NCI-H1694 (cell line): ENCODE results near the gene CD320.
A peak's percentile ranks its signal among the peaks of the same experiment; 100 is the strongest.
"Not testable (repeated sequence)": the region's sequence is repeated elsewhere in the genome, so short reads cannot be mapped to it uniquely, and the experiment has no call there.

Experiments
- DNase-seq: peaks from one replicate; lab custom pipeline; 2025; lab: John Stamatoyannopoulos, UW

CD320 gene

DNA sequence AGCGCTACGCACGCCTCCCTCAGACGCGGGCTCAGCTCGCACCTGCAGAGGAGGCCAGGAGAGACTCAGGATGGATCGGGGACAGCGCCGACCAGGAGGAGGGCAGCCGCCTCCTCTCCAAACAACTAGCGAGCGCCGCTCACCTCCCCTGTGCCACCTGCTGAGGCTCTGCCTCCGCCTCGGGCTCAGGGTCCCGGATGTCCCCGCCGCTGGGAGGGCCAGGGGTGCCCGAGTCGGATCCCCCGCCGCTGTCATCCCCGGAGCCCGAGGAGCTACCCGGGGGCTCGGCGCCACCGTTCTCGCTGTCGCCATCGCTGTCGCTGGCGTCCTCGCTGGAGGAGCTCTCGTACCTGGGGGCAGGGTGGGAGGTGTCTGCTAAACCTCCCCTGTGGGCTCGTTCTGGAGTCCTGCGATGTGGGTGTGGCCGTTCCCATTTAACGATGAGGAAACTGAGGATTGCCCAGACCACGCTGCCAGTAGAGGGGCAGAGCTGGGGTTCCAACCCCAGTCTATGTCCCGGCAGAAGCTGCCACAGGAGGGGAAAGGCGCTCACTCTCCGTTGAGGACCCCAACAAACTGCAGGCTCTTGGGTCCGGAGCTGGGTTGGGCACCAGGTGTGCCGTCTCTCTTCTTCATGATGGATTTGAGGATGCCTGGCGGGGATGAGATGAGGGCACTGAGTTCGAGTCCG is 25.8 kb upstream of the CD320 start:
- DNase-seq: no peak

DNA sequence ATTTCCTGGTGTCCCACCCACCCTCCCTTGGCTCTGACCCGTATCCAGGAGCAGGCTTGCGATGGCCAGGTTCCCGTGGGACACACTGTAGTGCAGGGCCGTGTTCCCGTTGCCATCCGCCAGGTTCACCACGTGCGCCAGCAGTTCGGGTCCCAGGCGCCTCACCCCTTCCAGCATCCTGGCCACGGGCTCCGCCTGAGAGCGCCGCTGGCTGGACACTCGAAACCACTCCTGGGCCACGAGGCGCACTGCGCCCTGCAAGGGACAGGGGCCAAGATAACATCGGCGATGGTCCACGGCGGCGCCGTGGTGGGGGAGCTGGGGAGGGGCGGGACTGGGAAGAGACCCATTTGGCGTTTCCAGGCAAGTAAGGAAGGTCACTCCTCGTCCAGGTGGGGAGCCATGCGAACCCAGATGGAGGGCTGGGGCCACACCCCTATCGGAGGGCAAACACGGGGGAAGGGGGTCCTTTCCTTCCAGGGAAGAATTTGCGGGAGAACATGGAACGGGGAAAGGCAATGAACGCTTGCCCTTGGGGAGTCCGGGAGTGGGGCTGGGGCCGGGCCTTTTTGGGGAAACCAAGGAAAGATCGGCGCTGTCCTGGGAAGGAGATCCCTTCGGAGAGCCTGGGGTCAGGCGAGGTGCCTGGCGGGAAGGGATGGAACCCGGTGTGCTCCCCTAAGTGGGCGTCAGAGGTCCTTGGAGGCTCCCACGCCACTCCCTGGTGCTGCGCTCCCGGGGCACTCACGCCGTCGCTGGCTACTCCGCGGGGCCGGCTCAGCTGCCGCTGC is 25.0 kb upstream of the CD320 start:
- DNase-seq: no peak

DNA sequence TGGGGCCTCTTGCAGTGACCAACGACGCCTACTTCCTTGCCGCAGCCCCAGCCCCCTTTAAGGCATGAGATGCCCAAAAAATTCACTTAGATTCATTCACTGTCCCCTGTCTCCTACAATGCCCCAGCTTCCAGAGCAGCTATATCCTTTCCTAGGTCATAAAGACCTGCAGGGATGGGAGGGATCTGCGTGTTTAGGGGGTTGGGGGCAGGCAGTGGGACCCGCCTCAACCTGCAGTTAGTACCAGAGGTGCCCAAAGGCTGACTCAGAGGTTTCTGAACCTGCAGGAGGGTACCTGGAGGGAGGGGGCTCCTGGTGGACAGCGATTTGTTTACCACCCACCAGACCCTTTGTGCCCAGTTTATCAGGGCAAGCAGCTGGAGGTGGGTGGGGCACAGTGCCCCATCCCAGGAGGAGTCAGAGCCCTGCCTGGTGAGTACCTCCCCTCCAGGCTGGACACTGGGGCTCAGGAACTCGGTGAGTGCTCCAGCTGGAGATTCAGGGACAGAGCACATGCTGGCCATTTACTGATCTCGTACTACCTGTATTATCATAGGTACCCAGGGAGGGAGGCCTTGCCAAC is 23.2 kb upstream of the CD320 start:
- DNase-seq: no peak

DNA sequence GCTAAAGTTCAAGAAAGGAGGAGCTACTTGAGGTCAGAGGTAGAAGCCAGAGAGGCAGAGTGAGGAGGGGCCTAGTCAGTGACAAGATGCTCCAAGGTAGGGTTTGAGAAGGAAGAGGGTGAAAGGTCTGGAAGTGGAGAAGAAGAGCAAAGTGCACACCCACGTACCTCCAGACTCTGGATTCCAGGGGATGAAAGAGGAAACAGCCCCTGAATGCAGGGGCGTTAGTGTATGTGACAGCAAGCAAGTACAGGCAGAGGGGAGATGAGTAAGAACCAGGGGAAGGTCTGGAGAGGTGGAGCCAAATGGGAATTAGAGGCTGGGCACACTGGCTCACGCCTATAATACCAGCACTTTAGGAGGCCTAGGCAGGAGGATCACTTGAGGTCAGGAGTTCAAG is 21.8 kb upstream of the CD320 start:
- no peak for DNase-seq

DNA sequence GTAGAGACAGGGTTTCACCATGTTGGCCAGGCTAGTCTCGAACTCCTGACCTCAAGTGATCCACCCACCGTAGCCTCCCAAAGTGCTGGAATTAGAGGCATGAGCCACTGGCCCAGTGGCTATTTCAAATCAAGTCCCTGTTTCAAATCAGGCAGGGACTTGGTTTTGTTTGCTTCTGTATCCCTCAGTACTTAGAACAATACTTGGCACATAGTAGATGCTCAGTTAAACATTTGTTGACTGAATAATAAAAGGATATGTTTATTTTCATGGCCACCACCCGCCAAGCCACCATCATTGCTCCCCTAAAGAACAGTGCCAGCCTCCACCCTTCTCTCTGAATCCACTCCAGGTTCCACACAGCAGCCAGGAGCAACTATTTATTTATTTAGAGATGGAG is 17.3 kb upstream of the CD320 start:
- DNase-seq: no peak

DNA sequence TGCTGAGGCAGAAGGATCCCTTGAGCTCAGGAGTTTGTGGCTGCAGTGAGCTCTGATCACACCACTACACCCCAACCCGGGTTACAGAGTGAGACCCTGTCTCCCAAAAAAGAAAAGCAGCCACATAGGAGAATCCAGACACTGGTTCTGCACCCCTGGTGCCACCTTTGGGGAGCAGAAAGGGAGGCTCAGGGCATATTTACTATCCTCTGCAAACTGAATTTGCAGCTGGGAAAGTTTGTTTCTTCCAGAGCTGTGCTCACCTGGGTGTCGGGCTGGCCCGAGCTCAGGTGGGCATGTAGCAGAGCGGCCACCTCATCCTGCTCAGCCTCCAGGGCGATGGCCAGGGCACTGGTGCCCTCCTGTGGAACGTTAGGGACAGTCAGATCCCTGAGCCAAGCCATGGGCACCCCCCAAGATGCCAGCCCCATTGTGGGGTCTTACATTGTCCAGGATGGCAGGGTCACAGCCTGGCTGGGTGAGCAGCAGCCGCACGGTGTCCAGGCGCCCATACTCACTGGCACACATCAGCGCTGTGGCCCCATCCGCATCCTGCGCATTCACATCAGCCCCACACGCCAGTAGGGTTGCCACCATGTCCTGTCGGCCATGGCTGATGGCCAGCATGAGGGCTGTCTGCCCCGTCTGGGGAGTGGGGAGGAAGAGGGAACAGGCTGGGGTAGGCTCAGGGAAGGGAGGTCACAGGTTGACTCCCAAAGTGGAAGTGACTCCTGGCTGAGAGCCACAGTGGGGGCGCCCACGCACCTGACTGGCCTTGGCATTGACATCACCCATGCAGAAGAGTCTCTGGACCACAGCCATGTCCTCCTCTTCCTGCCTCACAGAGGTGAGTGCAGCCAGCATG is 16.3 kb upstream of the CD320 start:
- no peak for DNase-seq

DNA sequence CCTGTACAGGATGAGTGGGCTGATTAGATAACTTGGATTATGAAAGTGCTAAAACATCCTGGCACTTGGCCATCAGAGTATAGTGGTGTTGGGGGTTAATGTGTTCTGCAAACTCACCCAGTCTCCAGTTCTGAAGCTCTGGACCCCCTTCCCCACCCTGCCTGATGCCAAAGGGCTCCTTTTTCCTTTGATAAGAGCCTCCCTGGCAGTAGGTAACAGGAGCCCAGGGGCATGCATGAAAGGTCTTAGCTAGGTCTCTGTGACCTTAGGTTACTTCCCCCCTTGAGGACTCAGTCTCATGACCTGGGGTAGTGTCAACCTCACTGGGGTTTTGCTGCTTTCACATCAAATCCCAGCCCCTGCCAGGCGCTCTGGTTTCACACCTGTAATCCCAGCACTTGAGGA is 15.6 kb upstream of the CD320 start:
- no peak for DNase-seq

DNA sequence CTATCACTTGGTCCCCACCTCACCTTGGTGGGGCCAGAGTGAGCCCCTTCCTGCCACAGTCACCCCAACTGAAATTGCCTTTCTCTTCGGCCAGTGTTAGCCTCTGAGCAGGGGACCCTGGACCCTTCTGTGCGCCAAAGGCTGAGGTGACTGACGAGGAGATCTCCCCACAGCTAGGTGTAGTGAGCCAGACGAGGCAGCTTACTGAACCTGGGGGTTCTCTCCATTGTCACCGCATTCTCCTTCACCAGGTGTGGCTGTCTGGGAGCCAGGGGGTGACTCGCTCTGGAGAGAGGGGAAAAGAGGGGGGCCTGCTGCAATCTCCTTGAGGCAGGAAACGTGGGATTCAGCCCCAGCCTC is 14.5 kb upstream of the CD320 start:
- DNase-seq: no peak

DNA sequence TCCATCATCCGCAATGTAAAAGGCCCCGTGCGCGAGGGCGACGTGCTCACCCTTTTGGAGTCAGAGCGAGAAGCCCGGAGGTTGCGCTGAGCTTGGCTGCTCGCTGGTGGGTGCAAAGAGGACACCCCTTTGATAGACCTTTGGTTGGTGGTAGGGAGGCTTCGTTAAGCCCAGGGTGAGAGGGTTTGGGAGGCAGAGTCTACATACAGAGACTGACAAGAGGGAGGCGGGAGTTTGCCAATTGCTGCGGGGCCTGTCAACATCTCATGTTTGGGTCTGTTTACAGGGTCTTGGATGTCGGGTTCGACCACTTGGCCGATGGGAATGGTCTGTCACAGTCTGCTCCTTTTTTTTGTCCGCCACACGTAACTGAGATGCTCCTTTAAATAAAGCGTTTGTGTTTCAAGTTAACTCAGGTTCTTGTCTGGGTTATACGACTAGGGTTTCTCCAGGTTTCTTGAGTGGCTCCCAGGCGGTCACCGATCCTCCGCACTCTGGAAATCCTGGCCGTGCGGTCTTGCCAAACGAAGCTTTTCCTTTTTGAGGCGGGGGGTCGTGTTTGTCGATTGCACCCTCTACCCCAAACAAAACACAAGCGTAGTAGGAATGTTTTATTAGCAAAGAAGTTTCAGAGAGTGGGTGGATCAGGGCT is 14.0 kb upstream of the CD320 start:
- DNase-seq: no peak

DNA sequence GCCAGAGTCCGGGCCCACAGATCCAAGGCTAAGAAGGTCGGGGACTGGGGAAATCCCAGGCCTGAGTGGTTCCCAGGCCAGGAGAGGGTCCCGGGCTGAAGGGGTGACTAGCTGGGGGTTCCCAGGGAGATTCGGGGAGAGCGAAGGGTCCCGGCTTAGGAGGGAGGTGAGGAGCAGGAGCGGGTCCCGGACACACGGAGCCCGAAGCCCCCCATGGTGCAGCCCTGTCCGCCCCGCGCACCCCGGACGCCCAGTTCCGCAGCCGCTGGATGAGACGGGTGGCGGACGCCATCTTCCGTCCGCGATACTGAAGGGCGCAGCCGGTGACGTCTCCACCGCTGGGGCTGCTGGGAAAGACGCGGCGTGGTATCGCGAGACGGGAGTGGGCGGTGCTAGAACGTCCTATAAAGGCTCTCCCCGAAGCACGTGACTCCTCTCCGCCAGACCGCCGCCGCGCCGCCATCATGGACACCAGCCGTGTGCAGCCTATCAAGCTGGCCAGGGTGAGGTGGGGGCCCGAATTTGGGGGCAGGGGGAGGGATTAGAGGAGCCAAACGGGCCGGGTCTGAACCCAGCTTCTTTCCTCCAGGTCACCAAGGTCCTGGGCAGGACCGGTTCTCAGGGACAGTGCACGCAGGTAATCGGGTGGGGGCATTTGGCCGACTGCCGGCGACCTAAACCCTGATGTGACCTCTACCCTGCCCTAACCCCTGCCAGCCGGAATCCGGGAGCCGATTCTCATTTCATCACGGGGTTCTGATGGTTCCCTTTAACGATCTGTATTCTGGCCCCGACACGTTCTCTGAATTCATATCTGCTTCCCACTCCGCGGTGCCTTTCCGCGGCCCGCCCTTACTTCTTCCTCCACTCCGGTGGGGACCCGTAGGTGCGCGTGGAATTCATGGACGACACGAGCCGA is 13.2 kb upstream of the CD320 start, which contains the start of the genes NDUFA7 and RPS28:
NDUFA7 (minus strand) TSS at position 309 of the 919 bp plus-strand sequence; CDS start at position 292, 17 bp downstream.
RPS28 (plus strand) TSS at position 430 of the 919 bp plus-strand sequence; CDS start at position 465, 35 bp downstream.
- peak; percentile 88 for DNase-seq

DNA sequence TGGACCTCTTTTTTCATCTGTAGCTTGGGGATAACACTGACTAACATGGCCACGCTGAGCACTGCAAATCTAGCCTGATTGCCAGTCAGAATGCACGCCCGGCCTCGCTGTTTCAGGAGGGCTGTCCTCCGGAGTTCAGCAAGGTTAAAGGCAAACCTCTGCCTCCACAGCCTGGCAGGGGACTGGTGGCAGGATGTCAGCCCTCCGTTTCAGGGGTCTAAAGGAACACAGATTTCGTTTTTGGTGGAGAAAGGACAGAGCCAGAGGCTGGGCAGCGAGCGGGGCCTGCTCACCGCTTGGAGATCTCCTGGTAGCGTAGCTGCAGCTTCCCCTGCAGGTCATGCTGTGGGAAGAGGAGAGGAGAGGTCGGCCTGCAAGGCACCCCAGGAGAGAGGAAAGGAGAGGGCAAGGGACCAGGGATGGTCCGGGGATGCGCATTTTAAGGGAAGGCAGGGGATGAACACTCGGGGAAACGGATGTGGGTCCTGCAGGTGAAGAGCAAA is 12.5 kb upstream of the CD320 start:
- no peak for DNase-seq

DNA sequence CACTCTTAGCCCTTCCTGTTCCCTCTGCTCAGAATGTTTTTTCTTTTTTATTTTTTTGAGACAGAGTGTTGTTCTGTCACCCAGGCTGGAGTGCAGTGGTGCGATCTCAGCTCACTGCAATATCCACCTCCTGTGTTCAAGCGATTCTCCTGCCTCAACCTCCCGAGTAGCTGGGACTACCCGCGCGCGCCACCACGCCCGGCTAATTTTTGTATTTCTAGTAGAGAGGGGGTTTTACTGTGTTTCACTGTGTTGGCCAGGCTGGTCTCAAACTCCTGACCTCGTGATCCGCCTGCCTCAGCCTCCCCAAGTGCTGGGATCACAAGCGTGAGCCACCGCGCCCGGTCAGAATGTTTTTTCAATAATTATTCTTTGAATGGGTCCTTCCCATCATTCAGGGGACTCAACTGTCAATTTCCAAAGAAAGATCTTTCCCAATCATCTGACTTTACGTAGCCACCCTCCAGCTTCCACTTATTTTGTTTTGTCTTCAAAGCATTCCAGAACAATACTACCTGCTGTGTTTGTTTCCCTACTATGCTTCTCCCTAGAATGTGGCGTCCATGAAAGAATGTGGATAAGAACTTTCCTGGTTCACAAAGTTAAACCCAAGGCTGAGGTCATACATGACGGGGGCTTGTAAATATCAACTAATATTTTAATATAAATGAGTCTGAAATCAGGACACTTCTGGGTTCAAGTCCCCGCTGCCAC is 11.8 kb upstream of the CD320 start:
- DNase-seq: no peak

DNA sequence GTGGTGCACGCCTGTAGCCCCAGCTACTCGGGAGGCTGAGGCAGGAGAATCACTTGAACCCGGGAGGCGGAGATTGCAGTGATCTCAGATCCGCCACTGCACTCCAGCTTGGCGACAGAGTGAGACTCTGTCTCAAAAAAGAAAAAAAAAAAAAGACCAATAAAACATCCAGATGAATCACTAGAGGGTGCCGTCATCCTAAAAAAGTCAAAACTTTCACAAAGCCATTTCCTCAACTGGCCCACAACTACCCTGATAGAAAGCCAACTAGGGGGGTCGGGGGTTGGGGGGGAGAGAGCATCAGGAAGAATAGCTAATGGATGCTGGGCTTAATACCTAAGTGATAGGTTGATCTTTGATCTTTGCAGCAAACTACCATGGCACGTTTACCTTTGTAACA is 10.7 kb upstream of the CD320 start:
- not testable (repeated sequence) for DNase-seq

DNA sequence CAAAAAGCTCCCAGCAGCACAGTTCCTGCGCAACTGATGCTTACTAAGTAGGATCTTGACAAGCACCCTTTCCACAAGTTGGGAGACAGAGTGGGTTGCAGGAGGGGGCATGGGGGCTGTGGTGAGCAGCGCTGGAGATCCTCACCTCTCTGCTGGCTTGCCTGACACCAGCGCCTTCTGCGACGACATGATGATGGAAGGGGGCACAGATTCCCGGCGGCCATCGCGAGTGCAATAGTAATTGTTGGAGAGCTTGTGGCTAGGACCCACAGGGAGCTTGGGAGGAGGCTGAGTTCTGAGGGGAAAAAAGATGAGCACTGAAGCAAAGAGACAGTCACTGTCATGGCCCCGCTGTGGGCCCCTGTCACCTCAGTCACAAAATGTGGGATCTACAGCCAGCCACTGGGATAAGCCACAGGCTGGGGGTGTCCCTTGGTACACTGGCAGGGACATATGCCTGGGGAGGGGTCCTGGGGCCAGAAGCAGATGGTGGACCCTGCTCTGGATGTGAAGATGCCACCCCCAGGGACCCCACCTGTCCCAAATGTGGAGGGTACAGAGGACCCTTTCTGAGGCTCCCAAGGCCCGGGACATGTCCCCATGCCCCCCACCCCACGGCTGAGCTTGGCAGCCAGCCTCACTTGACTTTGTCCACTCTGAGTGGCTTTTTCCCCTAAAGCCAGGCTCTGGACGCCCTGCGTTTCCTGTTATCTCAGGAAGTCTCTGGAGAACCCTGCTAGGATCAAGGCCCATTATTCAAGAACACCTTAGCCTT is 8.4 kb upstream of the CD320 start:
- no peak for DNase-seq

DNA sequence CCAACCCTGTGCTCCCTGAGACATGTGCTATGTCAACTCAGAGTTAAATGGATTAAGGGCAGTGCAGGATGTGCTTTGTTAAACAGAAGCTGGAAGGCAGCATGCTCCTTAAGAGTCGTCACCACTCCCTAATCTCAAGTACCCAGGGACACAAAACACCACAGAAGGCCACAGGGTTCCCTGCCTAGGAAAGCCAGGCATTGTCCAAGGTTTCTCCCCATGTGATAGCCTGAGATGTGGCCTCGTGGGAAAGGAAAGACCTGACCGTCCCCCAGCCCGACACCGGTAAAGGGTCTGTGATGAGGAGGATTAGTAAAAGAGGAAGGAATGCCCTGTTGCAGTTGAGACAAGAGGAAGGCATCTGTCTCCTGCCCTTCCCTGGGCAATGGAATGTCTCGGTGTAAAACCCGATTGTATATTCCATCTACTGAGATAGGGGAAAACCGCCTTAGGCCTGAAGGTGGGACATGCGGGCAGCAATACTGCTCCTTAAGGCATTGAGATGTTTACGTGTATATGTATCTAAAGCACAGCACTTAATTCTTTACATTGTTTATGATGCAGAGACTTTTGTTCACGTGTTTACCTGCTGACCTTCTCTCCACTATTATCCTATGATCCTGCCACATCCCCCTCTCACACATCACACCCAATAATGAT is 7.0 kb upstream of the CD320 start:
- DNase-seq: not testable (repeated sequence)

DNA sequence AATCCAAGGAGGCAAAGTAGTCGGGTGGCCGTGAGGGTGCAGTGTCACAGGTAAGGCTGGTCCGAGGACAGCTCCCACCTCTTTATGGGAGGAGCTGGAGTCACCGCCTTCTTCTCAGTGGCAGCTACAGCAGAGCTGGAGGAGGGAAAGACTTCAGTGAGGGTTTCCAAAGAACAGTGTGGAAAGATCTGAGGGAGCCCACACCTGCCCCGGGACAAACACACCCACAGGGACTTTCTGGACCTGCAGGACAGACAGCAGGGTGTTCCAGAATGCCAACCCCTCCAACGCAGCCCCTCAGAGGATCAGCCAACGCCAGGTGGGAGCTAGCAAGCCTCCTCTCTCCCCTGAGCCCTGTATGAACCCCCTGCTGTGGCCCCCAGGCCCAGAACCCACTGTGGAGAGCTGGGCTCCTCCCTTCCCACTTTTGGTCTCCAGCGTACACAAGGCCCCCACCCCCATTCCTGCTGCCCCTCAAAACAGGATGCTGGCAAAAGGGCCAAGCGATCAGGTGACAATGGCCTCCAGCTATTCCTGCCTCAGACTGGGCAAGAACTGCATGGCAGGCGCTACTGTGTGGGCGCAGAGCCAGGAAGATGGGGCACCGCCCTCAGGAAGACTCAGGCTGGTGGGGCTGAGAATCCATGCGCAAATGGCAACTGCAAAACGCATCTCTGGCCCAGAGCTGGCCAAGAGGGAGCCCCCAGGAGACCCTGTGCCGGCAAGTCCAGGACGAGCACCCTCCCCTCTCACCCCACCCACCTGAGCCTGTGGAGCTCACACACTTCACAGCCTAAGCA is 3.5 kb upstream of the CD320 start:
- DNase-seq: no peak

DNA sequence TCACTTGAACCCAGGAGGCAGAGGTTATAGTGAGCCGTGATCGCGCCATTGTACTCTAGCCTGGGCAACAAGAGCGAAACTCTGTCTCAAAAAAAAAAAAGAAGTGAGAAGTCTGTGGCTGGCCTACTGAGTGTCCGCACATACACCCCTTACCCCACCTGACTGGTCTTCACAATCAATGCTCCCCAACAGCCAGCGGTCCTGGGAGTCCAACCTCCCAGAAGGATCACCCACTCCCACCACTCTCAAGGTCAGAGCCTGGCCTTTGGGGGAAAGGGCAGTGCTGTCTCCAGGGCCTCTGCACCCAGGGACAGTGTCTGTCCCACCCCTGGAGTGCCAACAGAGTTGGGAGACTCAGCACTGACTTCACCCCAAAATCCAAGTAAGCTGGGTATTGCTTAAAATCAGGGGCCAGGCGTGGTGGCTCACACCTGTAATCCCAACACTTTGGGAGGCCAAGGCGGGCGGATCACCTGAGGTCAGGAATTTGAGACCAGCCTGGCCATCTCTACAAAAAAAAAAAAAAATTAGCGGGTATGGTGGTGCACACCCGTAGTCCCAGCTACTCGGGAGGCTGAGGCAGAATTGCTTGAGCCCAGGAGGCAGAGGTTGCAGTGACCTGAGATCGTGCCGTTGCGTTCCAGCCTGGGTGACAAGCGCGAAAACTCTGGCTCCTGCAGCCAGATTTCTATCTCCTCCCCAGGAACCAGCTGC is 2.3 kb upstream of the CD320 start:
- no peak for DNase-seq
